GM19463 (cell line): Measurements from ENCODE around the gene EPHA10.
"Not testable (repeated sequence)": the region's sequence is repeated elsewhere in the genome, so short reads cannot be mapped to it uniquely, and the experiment has no call there.

Source experiments
- ATAC-seq: cut with Tn5 transposase; IDR thresholded peaks from one replicate; pipeline ENCODE4 v1.9.1; 2021; ENCODE audit warnings: mild to moderate bottlenecking, moderate library complexity; ENCODE audit not compliant: unreplicated experiment

The EPHA10 gene

GRCh38 chr1:37776946-37777516 lies 12.1 kb upstream of the EPHA10 start:
- ATAC-seq = no peak

- not testable (repeated sequence) for ATAC-seq
Measured at GRCh38 chr1:37771440-37771839, 6.5 kb upstream of the EPHA10 start.

- ATAC-seq = no peak
Measured at GRCh38 chr1:37767488-37767887, 2.6 kb upstream of the EPHA10 start.

- no peak for ATAC-seq
Measured at GRCh38 chr1:37765916-37766664, 1.2 kb upstream of the EPHA10 start.

- no peak for ATAC-seq
Measured at GRCh38 chr1:37764414-37764825, 500 bp downstream of the EPHA10 start.

GRCh38 chr1:37763791-37764413 lies 1.0 kb downstream of the EPHA10 start:
- no peak for ATAC-seq

- ATAC-seq = no peak
Measured at GRCh38 chr1:37762516-37762915, 2.4 kb downstream of the EPHA10 start.

GRCh38 chr1:37761416-37762095 lies 3.4 kb downstream of the EPHA10 start:
- ATAC-seq = no peak

- ATAC-seq = no peak
Measured at GRCh38 chr1:37759451-37759850, 5.5 kb downstream of the EPHA10 start.

GRCh38 chr1:37755951-37756560 lies 8.9 kb downstream of the EPHA10 start:
- ATAC-seq = no peak

- ATAC-seq = no peak
Measured at GRCh38 chr1:37755290-37755689, 9.6 kb downstream of the EPHA10 start.

GRCh38 chr1:37753473-37754321 lies 11.2 kb downstream of the EPHA10 start:
- no peak for ATAC-seq

GRCh38 chr1:37752583-37753471 lies 12.1 kb downstream of the EPHA10 start:
- ATAC-seq = no peak

GRCh38 chr1:37752213-37752582 lies 12.7 kb downstream of the EPHA10 start:
- ATAC-seq = no peak

- no peak for ATAC-seq
Measured at GRCh38 chr1:37748565-37748964, 16.4 kb downstream of the EPHA10 start.

- ATAC-seq = no peak
Measured at GRCh38 chr1:37746806-37747205, 18.1 kb downstream of the EPHA10 start.

GRCh38 chr1:37741662-37742061 lies 23.3 kb downstream of the EPHA10 start:
- ATAC-seq = no peak

GRCh38 chr1:37741130-37741529 lies 23.8 kb downstream of the EPHA10 start:
- ATAC-seq = no peak

- no peak for ATAC-seq
Measured at GRCh38 chr1:37739222-37739621, 25.7 kb downstream of the EPHA10 start.
